NCI-H2171 treated with DMSO at 0.1 percent for 48 hours (cell line): ENCODE measurements around the gene IGF1R.

ENCODE experiments used
- DNase-seq: peaks from one replicate; lab custom pipeline; 2025; lab: John Stamatoyannopoulos, UW

IGF1R gene

DNA sequence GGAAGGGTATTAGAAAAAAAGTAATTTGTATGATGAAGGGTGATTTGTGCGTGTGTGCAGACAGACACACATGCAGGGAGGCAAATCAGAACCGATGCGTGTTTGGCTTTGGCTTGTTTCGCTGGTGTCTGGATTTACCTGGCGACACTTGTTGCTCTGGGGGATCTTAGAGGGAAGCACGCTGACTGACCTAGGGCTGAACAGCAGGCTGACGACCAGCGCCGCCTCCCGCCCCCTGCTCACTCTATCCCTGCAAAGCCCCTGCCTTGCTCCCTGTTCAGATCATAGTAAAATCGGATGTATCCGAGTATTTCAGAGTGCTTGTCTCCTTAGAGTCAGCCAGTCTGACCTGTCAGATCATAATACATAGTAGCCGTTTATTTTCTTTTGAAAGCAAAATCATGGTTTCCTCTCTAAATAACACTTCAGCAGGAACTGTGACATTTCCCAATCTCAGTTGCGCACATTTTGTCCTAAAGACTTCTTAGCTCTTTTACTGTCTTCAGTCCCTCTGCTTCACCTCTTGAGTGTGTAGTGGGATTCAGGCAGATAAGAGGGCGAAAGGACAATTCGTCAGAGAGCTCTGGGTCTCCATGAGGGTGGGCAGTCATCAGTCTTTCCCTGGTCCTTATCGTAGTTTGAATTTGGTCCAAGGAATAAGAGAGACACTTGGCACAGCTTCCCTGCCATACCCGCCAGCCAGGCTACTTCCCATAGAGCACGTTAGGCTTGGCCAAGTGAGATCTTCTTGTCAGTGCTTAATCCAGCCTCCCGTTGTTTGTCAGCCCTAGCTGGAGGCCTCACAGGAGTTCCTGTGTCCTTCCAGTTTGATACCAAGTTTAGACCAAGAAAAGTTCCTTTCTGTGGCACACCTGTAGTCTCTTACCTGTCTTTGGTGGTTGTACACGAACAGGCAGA, 261.9 kb downstream of the IGF1R start:
- no peak for DNase-seq

DNA sequence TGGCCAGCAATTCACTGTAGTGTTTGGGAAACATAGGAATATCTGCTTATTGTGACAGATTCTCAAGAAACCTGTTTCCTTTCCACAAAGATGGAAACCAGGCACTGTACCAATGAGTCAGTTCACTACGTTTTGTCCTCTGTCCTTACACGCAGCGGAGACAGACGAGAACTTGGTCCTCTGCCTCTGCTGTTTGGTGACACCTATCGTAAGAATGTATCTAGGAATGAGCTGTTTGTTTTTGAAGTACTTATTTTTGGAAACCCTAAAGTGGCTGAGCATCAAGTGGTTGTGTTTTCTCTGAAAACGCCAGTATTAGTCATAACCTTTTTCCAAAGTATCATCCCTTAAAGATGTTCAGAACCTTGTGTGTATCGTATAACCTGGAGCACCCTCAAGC, 266.3 kb downstream of the IGF1R start:
- DNase-seq: no peak

GRCh38 chr15:98916826-98917225, 268.5 kb downstream of the IGF1R start:
- no peak for DNase-seq

- no peak for DNase-seq
Observed at GRCh38 chr15:98917417-98917816, 269.1 kb downstream of the IGF1R start.

GRCh38 chr15:98920091-98920880, 271.9 kb downstream of the IGF1R start:
- DNase-seq: no peak

DNA sequence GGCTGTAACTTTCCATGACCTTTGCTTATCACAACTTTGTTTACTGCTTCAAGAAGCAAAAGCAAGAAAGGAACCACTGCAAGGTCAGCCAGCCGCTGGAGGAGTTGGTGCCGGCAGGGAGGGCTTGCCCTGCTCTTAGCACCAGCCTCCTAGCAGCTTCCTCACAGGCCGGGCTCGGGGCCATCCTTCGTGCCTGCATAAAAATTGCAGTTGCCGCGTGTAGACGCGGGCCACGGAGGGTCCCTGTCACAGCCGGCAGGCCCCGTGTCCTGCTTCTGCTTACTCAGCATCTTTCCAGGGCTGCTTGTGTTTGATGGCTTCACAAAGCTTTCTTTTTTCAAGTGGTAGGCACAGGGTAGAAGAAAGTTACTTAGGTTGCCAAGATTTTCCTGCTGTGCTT, 274.8 kb downstream of the IGF1R start:
- DNase-seq: no peak

DNA sequence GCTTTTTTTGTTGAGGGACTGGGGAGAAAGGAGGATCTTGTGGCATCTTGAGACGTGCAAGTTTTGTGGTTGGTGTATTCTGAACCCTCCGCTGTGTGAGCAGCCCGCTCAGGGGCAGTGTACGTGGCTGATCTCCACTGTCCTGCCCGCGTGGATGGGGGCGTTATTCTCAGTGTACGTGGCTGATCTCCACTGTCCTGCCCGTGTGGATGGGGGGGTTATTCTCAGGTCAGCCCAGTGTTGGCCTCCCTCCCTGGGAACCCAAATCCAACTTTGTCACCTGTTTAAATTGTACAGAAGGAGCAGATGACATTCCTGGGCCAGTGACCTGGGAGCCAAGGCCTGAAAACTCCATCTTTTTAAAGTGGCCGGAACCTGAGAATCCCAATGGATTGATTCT, 275.2 kb downstream of the IGF1R start:
- no peak for DNase-seq

DNA sequence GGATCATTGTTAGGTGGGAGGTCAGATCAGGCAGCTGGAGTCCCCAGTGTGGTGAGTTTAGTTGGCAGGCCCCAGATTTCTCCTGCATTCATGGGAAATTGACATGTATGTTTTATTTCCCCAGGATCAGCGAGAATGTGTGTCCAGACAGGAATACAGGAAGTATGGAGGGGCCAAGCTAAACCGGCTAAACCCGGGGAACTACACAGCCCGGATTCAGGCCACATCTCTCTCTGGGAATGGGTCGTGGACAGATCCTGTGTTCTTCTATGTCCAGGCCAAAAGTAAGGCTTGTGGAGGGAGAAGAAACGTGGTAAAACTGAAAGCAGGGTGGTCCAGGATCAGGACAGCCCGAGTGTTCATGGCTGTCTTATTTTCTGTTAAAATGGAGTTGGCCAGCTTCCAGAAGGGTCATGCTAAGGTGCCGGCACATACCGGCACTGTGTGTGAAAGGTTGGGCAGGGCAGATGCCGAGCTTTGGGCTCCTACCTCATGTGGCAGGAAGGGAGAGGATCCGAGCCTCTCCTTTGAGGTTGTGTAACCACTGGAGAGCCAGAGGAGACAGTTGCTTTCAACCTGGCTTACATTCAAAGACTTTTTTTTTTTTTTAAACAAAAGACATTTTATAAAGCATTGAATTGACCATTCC, 276.2 kb downstream of the IGF1R start:
- no peak for DNase-seq

DNA sequence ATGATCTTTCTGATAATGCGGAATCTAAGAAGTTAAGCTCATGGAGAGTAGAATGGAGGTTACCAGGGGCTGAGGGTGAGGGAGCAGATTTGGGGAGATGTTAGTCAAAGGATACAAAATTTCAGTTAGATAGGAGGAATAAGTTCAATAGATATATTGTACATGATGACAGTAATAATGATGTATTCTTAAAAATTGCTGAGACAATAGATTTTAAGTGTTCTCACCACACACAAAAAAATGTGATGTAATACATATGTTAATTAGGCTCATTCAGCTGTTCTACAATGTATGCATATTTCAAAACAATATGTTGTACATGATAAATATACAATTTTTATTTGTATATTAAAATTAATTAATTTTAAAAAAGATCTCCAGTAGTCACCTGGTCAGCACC, 277.9 kb downstream of the IGF1R start:
- no peak for DNase-seq

DNA sequence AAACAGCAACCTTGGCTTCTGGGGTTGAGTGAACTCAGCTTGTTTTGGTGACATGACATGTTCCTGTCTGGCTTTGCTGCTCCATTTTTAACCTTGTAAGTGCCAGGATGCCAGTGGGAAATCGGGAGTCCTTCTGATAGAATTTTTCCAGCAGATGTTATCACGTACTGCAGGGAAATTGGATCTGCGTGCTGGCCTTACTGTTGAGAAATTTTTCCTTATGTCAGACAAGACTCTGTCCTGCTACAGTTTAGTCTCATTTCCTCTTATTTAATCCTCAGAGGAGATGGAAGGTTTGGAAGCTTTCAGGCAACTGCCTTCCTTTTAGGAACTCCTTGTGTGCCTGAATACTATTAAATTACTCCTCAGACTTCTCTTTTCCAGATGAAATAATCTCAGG, 278.7 kb downstream of the IGF1R start:
- DNase-seq: peak; percentile 28

DNA sequence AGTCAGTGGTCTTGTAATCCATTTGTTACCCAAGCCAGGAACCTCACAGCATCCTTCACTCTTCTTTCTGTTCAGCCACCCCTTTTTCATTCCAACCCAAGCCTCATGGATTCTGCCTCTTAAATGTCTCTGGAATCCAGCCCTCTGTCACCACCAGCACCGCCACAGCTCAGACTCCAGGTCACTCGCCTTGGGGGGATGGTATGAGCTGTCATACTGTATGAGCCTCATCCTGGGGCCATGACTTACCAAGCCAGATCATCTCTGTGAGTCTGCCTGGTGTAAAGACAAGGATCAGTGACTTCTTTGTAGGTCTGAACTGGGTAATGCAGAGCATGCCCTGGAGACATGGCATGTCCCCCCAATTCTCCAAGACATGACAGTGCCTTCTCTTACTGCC, 279.7 kb downstream of the IGF1R start:
- no peak for DNase-seq

DNA sequence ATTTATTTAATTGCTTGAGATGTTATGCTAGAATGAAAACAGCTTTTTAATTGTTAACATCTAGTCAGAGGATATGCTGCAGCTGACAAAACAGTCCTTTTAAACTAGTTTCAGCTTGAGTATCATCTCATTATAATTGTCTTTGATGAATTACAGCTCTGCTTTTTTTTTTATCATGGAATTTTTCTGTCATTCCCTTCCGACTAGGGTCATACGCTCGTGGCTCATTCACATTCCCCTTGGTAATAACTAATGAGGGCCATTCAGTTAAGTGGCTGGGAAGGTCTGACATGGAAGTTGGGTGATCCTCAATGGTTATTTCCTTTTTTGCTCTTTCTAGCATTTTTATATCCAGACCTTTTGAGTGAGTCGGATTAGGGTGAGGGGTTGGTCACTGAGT, 282.2 kb downstream of the IGF1R start:
- DNase-seq: no peak

DNA sequence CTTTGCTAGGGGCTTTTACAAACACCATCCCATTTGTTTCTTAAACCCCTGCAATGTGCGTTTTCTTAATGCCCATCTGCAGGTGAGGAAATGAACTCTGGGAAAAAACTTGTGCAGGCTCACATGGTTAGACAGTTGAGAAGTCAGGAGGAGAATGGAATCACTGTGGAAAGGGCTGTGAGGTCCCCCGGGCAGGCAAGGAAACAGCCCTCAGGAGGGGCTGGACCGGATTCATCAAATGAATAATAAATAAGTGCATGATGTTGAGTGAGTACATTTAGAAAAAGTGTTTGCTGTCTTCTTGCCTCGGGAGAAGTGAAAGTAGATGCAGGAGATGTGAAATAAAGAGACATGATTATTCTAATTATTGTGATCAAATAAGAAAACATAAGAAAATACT, 282.7 kb downstream of the IGF1R start:
- DNase-seq: no peak

DNA sequence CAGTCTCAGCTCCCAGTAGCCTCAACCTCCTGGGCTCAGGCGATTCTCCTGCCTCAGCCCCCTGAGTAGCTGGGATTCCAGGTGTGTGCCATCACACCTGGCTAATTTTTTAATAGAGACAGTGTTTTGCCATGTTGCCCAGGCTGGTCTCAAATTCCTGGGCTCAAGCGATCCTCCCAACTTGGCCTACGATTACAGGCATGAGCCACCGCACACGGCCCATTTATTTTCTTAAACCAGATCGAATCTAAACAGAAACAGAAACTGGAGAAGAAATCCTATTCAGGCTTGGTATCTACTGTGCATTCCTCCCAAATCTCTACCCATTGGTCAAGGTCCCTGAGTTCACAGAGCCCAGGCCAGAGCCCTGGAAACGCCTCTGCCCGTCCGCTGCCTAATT, 285.1 kb downstream of the IGF1R start:
- DNase-seq: no peak

DNA sequence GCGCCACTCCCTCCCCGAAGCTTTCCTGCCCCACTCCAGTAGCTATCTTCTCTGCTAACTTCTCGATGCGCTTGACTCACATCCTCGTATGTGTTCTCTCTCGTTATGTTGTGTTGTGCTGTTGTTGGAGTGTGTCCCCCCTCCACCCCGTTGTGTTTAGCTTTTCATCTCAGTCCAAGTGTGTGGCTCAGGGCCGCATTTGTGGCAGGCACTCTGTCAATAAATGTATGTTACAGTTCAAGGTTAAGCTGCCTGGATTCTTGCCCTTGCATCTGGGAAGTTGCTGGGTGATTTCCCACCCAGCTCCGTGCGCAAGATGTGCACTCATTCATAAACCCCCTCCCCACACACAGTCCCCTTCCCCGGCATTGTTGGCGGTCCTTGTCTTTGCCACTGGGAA, 287.4 kb downstream of the IGF1R start:
- DNase-seq: no peak

GRCh38 chr15:98937413-98938104, 289.2 kb downstream of the IGF1R start:
- no peak for DNase-seq

- no peak for DNase-seq
Observed at GRCh38 chr15:98938105-98938417, 289.7 kb downstream of the IGF1R start.

- no peak for DNase-seq
Observed at GRCh38 chr15:98938799-98939198, 290.5 kb downstream of the IGF1R start.

GRCh38 chr15:98939311-98940080, 291.2 kb downstream of the IGF1R start:
- DNase-seq: no peak

DNA sequence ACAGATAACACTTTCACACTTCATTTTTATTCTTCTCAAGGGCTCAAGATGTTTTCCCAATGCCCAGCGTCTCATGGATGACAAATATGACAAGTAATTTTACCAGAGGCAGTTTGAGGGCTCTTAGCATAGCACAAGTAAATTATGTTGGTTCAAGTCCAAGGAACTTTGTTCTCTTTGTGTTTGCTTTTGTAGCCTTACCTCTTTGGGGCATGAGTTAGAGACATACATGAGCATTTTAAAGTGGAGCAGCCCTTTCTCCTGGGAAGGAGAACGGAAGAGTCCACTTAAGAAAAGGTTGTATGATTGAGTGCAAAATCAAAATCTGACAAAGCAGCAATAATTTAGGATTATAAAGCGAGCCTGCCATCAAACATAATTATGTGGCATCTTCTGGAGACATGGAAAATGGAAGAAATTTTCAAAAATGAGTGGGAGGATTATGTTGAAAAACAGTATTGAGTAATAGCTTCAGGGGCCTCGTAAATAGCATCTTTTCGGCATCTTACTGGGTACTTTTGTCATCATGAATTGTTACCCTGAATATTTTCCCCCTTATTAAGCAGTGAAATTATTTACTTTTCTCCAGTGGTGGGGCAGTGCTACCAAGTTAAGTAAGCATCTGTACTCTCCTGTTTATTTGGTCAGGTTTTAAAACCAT, 293.4 kb downstream of the IGF1R start:
- DNase-seq: no peak

- no peak for DNase-seq
Observed at GRCh38 chr15:98942431-98942830, 294.1 kb downstream of the IGF1R start.
